GM10248 (cell line): ENCODE measurements around the gene ANO1.
"Not testable (repeated sequence)": the region's sequence is repeated elsewhere in the genome, so short reads cannot be mapped to it uniquely, and the experiment has no call there.

Source experiments
- CTCF ChIA-PET: fragments of 300-600 bp; sonication (Branson Sonifier 250); formaldehyde crosslinking; extraction: SDS; loops from one replicate; lab custom pipeline; 2021; ENCODE audit warnings: antibody characterized with exemption; lab: Yijun Ruan, JAX
- POLR2A ChIA-PET: fragments of 350-650 bp; sonication (Branson Sonifier 250); formaldehyde crosslinking; extraction: SDS; loops from one replicate; lab custom pipeline; 2020; ENCODE audit warnings: antibody characterized with exemption; lab: Yijun Ruan, JAX
- DNase-seq: peaks from one replicate; pipeline ENCODE4 v3.0.0; 2012; ENCODE audit errors: extremely low spot score
- CTCF ChIP-seq: IDR thresholded peaks from 2 replicates; pipeline ENCODE4 v1.5.1; 2012; ENCODE audit warnings: mild to moderate bottlenecking, low read depth; ENCODE audit errors: extremely low read depth, missing control alignments, control extremely low read depth

Gene ANO1

DNA sequence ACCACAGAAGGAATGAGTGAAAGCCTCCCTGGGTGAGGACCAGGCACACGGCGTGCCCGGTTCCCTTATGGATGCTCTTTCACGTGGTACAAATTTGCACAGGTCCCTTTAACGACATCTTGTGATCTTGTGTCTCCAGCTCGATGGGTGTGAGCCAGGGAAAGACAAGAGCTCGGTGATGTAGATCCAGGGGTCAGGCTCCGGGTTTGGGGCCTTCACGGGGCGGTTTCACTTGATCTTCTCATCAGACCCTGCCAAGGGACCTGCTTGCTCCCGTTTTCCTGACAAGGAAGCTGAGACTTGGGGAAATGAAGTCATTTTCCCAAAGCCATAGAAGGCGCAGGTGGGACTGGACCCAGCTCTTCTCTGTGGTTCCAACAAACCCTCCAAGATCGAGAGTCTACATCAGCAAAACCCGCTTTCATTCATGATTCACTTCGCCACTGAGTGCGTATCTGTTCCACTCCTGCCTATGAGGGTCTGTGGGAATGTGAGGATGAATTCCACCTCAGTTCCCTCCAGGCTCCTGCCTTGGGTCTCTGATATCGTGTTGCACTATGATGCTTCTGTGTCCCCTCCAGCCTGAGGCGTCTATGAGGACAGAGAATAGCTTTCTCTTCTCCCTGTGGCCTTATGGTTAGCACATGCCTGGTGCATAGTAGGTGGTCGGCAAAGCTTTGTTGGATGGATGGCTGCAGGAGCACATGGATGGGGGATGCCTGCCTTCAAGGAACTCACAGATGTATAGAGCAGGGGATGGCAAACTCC, 45.0 kb upstream of the ANO1 start:
- POLR2A ChIA-PET, result no interaction called here
- TF ChIP-seq CTCF, result no peak
- CTCF ChIA-PET, result no interaction called here
- no peak for DNase-seq

GRCh38 chr11:70033711-70034070, 44.4 kb upstream of the ANO1 start:
- DNase-seq, result no peak
- POLR2A ChIA-PET, result no interaction called here
- TF ChIP-seq CTCF, result no peak
- CTCF ChIA-PET, result no interaction called here

- no peak for TF ChIP-seq CTCF
- ChIA-PET POLR2A (no interaction called here), CTCF (no interaction called here)
- DNase-seq, result no peak
Observed at GRCh38 chr11:70034740-70035365, 43.3 kb upstream of the ANO1 start.

DNA sequence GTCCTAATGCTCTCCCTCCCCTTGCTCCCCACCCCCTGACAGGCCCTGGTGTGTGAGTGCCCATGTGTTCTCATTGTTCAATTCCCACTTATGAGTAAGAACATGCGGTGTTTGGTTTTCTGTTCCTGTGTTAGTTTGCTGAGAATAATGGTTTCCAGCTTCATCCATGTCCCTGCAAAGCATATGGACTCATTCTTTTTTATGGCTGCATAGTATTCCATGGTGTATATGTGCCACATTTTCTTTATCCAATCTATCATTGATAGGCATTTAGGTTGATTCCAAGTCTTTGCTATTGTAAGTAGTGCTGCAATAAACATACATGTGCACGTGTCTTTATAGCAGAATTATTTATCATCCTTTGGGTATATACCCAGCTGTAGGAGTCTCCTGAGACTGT, 42.5 kb upstream of the ANO1 start:
- POLR2A ChIA-PET, DNase-seq, CTCF ChIA-PET: not testable (repeated sequence)

GRCh38 chr11:70036971-70037882, 40.9 kb upstream of the ANO1 start:
- ChIA-PET POLR2A (no interaction called here), CTCF (no interaction called here)
- no peak for TF ChIP-seq CTCF
- DNase-seq, result no peak

- no peak for TF ChIP-seq CTCF
- DNase-seq, result no peak
- POLR2A ChIA-PET, result no interaction called here
- CTCF ChIA-PET, result no interaction called here
Observed at GRCh38 chr11:70038034-70038834, 39.9 kb upstream of the ANO1 start.
